A204.1 (cell line): ENCODE data around the gene ARID1B.

Experiments used
- FAIRE-seq: peaks from 2 replicates; lab custom pipeline; 2012; peaks lifted over from hg19 to GRCh38; lab: Jason Lieb, UNC

Gene ARID1B

DNA sequence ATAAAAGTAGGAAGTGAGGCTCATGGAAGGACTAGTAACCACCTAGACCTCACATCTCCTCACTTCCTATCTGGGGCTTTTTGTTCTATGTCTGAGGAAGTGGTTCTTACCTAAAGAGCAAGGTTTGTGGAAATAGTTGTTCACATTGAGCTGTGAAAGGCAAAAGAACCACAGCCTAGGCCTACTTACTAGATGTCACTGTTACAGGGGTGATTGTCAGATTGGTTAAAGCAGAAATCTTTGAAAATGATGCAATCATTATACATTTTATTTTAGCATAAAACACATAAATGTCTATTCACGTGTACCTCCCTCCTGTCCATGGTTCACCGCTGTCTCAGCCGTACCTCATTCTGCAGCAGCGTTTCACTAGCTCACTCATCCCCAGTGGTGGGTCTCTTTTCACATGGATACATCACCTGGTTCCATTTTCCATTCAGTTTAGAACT lies 277.4 kb downstream of the ARID1B start:
- FAIRE-seq = no peak

DNA sequence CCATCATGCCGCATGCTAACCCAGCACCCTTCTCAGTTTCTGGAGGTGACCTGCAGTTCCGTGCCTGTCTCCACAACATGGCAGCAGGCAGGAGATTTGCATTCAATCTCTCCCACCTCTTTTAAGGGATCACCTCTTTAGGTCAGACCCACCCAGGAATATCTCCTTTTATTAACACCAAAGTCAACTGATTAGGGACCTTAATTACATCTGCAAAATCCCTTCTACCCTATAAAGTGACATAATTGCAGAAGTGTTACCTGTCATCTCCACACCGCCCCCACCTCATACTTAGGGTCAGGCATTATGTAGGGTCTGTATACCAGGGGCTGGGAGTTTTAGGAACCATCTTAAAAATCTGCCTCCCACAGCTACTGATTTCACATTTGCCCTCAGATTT lies 278.7 kb downstream of the ARID1B start:
- FAIRE-seq = no peak

DNA sequence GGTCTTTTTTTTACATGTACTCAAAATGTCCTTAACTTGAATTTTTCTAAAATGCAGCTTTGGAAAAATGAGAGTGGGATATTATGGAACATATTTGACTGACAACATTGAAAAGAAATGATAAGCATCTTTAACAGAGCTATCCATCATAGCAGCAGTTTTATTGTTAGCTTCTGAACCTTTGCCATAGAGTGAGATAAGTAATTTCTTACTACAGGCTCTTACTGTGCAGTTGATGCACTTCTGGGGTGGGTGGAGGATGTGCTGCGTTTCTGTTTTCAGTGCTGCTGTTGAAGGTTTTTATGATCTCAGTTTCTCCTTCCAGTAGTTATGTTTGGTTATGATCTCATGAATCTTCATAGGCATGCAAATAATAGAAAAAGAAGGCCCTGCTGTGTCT lies 279.1 kb downstream of the ARID1B start:
- FAIRE-seq = no peak

DNA sequence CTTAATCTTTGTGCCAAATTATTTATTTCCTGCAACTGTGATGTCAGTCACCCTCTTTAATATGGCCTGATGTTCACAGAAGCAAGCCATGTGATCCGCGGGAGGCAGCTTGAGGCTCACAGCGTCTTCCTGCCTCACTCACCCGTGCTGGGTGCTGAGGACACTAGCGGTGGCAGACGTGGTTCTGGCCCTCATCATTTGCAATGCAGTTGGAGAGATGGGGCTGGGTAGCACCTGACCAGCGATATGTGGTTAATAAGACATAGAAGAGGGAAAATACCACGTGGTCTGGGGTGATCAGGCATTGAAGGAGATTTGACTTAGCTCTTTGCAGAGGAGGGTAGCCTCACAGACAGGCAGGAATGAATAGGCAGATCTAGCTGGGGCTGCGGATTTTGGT lies 281.4 kb downstream of the ARID1B start:
- FAIRE-seq = no peak

DNA sequence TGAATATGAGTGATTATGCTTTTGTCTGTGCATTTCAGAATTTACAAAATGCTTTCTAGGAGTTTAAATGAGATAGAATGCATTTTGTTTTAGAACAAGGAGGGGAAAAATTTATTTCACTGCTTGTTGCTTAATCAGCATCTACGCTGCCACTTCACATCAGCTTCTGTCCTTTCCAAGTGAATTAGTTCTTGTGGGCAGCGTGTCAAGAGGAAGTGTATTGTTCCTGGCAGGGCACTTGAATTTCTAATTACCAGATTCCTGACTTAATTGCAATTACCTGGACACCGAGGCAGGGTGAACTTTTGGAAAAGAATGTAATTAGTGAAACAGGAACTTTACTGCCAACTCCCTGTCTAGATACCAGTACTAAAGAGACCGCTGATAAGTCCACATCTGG lies 282.6 kb downstream of the ARID1B start:
- no peak for FAIRE-seq

DNA sequence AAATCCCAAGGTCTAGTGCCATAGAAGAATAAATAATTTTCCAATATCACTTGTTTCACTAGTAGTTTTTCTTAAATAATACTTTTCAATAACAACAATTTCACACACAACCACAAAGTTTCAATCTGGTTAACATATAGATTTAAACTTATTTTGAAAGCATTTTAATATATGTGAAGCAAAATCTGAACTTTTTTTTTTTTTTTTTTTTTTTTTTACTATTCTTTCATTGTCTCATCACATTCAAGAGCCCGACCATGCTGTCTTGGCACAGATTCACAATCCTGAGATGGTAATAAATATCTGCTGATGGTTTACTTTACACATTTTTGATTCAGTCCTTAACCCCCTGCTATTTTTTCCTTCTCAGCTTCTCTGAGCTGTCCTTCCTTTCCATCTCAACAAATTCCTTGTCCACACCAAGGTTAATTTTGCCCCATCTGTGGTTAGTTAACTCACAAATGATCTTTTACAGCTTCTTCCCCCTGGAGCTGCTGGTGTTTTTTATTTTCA lies 283.3 kb downstream of the ARID1B start:
- no peak for FAIRE-seq

DNA sequence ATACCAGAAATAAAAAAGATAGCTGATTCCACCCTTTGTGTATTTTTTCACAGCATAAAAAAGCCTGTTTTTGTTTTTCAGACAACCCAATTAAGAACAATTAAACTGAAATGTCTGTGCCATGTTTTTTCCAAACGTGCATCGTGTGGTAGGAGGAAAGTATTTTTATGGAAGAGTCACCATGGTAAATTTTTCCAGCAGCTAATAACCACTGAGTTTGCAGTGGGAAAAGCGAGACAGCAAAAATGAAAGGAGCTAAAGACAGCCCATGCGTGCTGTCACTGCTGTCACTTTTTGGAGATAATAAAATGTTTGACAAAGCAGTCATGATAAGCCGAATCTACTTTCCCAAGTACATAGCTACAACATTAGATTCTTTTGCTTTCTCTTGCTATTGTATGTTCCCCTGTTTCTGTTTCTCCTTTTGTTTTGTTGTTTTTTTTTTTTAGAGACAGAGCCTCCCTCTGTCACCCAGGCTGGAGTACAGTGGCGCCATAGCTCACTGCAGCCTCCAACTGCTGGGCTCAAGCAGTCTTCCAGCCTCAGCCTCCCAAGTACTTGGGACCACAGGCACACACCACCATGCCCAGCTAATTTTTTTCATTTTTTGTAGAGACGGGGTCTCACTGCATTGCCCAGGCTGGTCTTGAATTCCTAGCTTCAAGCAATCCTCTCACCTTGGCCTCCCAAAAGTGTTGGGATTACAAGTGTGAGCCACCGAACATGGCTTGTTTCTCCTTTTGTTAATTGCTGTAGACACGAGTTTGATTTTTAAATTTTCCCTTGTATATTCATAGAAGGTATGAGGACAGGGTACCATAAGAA lies 284.8 kb downstream of the ARID1B start:
- FAIRE-seq = no peak

DNA sequence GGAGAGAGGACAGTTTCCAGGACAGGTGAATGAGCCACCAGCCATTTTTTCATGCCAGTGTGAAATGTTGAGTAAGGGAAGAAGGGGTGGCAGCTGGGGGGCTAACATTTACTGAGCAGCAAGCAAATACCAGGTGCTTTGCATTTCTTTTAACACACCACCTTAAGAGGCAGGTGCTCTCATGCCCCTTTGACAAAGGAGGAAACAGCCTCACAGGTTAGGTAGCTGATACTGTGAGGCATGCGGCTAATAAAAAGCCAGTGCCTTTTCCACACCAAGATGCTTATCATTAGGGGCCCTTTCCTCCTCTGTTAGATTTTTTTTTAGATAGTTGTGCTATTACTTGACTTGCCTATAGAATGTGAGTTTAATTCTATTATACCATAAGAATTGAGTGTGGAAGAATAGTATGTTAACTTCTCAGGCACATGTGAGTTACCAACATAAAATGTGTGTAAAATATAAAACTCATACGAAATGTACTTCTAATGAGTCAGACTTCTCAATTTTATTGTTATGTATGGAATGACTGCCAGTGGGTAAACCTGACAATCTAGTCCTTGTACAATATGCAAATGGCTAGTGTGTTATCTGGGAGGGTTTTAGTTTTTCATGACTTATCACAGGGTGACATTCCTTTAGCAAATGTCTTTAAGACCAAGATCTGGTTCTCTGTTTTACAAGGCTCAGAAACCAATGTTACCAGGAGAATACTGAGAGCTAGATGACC lies 286.2 kb downstream of the ARID1B start:
- FAIRE-seq = no peak

DNA sequence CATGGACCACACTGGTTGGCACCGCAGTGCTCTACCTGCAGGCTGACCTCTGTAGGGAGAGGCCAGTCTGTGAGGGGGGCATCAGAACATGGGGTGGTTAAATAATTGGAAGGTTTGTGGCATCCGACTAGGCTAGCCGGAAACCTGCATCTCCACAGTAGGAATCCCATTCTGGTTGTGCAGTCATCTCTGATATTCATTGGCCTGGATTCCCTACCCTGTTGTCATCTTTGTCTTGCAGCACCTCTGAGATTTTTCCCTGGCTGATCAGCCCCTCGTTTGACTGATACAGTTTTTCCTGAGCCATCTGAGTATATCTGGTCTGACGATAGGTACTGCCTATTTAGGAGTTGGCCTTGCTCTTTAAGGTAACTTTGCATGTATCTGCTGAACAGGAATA lies 286.7 kb downstream of the ARID1B start:
- FAIRE-seq = no peak

DNA sequence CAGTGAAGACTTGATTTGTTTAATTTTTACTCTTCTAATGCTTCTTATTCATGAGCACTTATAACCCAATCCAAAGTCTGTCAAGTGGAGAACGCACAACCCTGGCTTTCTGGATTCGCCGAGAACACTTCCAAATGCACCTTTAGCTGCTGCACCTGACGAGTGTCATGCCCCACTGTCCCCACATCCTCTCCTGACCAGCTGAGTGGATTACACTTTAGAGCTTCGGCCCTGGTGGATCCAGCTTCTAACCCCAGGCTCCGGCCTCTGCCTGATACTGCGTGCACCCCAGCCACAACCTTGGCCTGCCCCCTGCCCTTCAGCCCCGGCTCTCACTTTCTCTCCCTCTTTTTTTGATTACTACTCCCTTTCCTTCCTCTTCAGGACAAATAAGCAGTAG lies 287.3 kb downstream of the ARID1B start:
- FAIRE-seq = no peak

DNA sequence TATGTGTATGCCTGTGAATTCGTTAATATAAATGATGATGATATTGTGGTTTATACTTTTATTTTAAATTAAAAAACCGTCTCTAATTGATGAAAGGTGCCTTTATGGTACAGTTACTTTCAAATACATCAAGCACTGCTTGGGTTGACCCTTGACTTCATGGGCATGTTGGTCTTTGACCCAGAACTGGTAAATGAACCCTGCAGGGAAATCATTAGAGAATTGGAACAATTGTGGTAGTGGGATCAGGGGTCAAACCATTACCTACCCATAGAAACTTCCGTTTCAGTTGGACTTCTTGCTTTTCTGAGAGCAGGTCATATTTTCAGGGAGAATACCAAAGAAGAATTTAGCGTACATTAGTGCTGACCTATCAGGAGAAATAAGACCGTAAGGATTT lies 288.2 kb downstream of the ARID1B start:
- FAIRE-seq = no peak

DNA sequence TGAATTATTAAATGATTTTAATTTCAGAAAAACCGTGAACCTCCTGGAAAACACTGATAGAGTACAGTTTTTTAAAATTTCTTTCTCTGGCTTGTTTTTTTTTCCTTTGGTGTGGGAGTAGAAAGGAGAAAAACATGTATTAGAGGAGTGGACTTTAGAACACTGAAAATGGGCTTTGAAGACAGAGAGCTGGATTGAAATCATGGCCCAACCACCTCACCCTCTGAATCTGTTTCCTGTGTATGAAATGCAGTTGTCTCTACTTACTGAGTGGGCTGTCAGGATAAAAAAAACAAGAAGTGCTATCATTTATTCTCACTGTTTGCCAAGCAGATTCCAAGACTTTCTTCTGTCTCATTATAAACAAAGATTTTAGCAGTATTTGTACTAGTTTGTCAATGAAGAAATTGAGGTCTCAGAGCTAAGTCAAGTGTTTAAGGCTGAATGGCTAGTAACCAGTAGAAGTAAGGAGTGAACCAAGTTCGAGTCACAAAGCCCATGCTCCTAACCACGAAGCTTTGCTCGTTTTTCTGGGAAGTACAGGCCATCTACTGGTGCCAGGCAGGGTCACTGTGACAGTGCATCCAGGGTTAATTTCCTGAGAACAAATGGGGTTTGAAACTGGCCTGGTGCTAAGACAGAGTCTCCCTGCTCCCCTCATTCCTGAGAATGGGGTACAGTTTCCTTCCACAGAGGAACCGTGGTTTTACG lies 289.8 kb downstream of the ARID1B start:
- FAIRE-seq = no peak

DNA sequence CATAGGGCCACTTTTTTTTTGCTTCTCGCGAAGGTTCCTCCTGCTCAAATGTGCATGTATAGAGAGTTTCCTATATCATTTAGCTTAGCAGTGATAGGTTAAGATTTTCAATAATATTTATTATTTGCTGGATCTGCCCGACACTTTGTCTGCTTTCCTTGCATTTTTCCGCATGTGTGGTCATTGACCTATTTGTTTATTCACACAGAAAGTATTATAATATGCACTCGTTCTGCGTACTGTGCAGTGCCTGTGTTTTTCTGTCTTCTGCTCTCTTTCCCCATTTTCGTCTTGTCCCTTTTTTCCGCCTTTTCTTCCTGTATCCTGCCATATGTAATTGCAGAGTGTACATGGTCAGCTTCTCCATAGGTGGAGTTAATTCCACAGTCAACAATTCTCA lies 290.3 kb downstream of the ARID1B start:
- FAIRE-seq = no peak

DNA sequence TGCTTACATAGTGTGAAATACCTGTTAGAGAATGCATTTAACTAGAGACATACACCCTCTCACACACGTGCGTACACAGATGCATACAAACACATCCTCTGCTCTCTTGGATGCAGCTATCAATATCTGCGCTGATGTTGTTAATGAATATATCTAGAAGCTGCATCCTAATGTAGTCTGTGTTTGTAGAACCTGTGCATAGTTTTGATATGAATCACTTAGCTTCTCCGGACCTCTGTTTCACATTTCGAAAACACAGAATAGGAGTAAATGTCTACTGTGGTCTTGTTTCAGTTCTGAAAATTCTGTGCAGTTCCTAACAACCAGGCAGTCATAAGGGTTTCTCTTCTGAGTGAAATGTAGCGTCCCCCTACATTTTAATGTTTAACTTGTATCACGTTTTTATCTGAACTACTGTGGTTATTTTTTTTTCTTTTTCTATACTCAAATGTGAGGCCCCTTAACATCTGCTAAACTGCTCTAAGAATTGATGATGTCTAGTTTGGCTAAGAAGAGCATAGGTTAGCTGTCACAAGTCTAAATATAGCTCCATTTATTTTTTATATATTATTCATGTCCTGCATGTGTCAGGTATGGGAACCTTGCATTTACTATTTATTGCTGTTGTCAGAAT lies 291.6 kb downstream of the ARID1B start:
- no peak for FAIRE-seq

DNA sequence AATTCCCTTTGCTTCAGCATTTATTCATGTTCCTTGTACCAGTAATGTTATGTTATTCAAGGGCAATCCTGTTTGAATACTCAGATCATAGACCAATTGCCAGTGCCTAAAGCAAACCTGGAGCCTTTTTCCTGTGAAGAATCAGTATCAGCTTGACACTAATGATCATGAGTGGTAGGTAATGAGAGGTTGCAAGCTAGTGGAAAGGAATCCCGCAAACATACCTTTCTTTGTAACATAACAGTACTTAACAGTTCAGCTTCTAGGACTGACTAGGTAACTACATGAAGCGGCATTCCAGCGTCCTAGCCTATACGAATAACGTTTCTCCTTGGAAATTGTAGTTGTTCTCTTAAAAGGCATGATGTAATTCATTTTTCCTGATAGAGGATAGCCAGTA lies 292.4 kb downstream of the ARID1B start:
- FAIRE-seq = no peak

DNA sequence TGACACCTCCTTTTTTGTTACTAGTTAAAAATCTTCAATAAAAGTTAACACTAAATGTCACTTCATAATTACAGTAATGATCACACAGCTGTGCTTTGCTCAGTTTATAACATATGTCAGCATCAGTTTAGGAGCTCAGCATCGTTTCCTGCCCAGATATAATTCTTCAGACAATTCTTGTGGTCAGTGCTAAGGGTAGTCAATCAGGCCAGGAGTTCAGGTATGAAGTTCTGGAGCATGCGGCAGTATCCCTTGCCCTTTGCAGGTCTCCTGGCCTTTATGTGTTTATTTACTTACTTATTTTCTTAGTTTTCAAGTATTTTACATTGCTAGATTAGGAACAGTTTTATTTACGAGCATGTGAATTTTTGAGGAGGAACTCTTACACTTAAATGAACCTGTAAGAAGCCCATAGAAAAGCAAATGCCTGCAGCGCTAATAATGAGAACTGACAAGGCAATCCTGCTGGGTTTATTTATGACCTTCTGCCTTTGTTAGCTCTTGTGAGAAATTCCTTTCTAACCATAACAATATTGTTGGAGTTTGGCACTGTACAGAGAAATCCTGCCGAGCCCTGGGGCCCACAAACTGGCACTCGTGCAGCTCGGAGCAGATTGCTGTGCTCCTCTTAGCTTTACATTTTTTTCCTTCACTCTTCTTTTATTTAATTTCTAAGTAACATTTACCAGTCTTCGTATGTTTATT lies 293.4 kb downstream of the ARID1B start:
- FAIRE-seq = no peak

DNA sequence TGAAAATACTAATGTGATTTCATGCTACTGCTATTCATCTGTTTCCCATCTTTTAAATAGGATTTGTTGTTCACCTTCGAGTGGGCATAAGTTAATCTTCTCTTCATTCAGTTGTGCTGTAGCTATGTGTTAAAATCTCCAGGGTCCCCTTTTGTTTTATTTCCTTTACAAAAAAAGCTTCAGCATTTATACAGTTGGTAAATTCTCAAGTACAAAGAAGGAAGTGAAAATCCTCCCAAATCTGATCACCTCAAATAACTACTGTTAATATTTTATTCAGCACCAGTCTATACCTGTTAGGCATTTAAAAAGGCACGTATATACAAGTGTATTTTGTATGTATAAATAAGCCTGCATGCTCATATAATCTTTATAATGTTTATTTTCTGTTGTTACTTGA lies 294.9 kb downstream of the ARID1B start:
- FAIRE-seq = no peak

DNA sequence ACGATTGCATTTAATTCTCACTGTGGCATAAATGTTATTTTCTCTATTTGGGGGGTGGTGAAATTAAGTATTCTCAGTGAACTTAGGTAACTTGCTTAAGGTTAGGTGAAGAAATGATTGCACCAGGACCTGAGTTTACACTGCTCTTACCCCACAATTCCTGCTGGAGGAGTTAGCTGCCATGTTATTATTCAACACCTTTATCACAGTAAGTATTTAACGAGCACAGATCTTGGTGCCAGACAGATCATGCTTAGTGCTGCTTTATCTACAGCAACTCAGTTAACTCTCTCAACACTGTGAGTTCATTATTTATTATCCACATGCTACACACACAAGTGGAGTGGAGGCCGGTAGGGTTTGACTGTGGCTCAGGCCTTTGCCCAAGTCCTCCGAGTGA lies 296.4 kb downstream of the ARID1B start:
- no peak for FAIRE-seq

DNA sequence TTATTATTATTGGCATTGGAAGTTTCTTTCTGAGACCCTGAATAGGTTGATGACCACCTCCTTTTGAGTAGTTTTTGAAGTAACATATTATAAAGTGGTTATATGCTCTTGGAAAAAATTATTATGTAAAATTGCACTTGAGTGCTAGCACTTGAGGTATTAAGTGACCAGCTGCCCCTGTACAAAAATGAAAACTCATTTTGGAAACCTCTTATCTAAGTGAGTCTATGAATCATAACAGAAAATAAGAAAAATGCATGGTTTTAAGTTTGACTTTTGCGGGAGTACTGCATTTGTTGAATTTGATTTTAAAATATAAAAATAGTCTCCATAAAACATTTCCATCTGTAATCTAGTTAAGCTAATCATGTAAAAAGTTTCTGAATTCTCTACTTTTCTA lies 297.8 kb downstream of the ARID1B start:
- FAIRE-seq = no peak

DNA sequence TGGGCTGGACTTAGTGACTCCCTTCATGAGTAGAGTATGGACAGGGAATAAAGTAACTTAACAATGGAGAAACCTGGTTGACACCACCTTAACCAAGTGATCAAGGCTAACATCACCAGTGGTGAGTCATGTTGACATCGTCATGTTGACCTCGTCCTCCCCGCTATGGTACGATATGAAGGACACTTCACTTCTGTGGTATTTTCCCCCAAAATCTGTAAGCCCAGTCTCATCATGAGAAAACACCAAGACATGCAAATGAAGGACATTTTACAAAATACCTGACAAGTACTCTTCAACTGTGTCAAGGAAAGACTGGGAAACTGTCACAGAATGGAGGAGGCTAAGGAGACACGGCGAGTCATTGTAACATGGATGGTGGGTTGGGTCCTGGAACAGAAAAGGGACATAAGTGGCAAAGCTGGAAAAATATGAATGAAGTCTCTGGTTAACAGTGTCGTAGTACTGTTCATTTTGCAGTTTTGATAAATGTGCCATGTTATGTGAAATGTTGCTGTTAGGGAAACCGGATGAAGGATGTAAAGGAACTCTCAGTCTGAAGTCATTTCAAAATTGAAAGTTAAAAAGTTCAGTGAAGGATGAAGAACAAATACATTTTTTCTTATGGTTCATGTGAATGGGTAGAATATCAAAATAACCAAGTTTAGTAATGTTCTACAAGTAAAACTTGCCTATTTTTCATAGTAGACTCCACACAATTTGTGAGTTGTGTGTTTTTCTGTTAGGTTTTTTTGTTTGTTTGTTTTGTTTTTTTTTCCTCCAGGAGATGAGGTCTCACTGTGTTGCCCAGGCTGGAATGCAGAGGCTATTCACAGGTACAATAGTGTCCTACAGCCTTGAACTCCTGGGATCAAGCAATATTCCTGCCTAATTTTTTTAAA lies 298.6 kb downstream of the ARID1B start:
- no peak for FAIRE-seq

DNA sequence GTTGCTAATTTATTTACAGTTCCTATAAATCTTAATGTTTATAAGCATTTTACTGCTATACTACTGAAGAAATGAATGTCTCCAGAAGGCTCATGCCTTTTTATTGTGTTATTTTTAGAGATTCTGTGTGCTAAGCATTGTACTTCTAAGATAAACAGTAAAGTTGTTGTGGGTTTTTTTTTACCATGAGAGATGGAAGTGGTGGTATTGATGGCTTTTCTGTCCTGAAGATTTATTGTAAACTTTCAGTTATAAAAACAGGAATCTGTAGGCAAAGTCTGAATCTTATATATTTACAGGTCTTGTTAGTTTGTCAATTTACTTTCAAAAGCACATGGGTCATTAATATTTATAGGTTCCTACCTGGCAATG lies 299.3 kb downstream of the ARID1B start:
- FAIRE-seq = no peak
